DOHH2 (cell line): ENCODE data around the gene CDH4.

Experiments
- H3F3A ChIP-seq: fragments of 200-600 bp; sonication (generic), shearing (Covaris generic); 2 replicates; pipeline ENCODE4 v1.6.0; 2016; ENCODE audit warnings: antibody characterized with exemption, mild to moderate bottlenecking; ENCODE audit not compliant: control insufficient read depth, insufficient read depth
- H3K27ac ChIP-seq: fragments of 200-600 bp; sonication (generic); 2 replicates; pipeline ENCODE4 v1.5.1; 2014; ENCODE audit warnings: low read depth, mild to moderate bottlenecking, low read length, moderate library complexity
- H3K27me3 ChIP-seq: fragments of 200-600 bp; sonication (generic); 2 replicates; pipeline ENCODE4 v1.6.1; 2014; ENCODE audit warnings: mild to moderate bottlenecking, low read length, mixed read lengths; ENCODE audit not compliant: control insufficient read depth
- H3K36me3 ChIP-seq: fragments of 200-600 bp; sonication (generic); 2 replicates; pipeline ENCODE4 v1.6.1; 2014; ENCODE audit warnings: mild to moderate bottlenecking, low read length, moderate library complexity, mixed read lengths; ENCODE audit not compliant: control insufficient read depth
- H3K4me1 ChIP-seq: fragments of 200-600 bp; sonication (generic); 2 replicates; pipeline ENCODE4 v1.6.1; 2014; ENCODE audit warnings: mild to moderate bottlenecking, low read length, mixed read lengths; ENCODE audit not compliant: control insufficient read depth
- H3K4me2 ChIP-seq: fragments of 200-600 bp; sonication (generic); 2 replicates; pipeline ENCODE4 v1.6.0; 2014; ENCODE audit warnings: mild to moderate bottlenecking, low read length, moderate library complexity
- H3K4me3 ChIP-seq: fragments of 200-600 bp; sonication (generic); 2 replicates; pipeline ENCODE4 v1.5.1; 2014; ENCODE audit warnings: mild to moderate bottlenecking, low read length, mixed read lengths
- H3K79me2 ChIP-seq: fragments of 200-600 bp; sonication (generic); 2 replicates; pipeline ENCODE4 v1.6.1; 2014; ENCODE audit warnings: mild to moderate bottlenecking, low read length, mixed read lengths; ENCODE audit not compliant: control insufficient read depth
- H3K9me2 ChIP-seq: fragments of 200-600 bp; sonication (generic); replicated peaks from 2 replicates; pipeline ENCODE4 v1.6.1; 2014; ENCODE audit warnings: mild to moderate bottlenecking, low read length, mixed read lengths; ENCODE audit not compliant: control insufficient read depth
- H3K9me3 ChIP-seq: fragments of 200-600 bp; sonication (generic); 2 replicates; pipeline ENCODE4 v1.6.1; 2014; ENCODE audit warnings: antibody characterized with exemption, low read length, mixed read lengths; ENCODE audit not compliant: control insufficient read depth, insufficient read depth
- H4K20me1 ChIP-seq: fragments of 200-600 bp; sonication (generic); 2 replicates; pipeline ENCODE4 v1.6.0; 2014; ENCODE audit warnings: low read depth, mild to moderate bottlenecking, antibody characterized with exemption, low read length, moderate library complexity; ENCODE audit not compliant: control insufficient read depth, insufficient read depth
- CTCF ChIP-seq: fragments of 200-600 bp; sonication (generic); IDR thresholded peaks from one replicate; pipeline ENCODE4 v1.5.1; 2014; ENCODE audit warnings: antibody characterized with exemption, mild to moderate bottlenecking, low read depth, low read length; ENCODE audit not compliant: poor library complexity, severe bottlenecking
- EZH2phosphoT487 ChIP-seq: fragments of 200-600 bp; sonication (generic); IDR thresholded peaks from 2 replicates; pipeline ENCODE4 v1.6.1; 2017; ENCODE audit warnings: borderline replicate concordance, mild to moderate bottlenecking, antibody characterized with exemption, low read length, moderate library complexity, mixed read lengths

The CDH4 gene

GRCh38 chr20:61846741-61847419, 594.8 kb downstream of the CDH4 start:
- H3K27ac ChIP-seq: no peak overlapping the region
- H3K4me1 ChIP-seq: no peaks in the 10 kb centered on the region
- TF ChIP-seq EZH2phosphoT487 (no peak), CTCF (no peak)
- no peaks in the 10 kb centered on the region for H4K20me1 ChIP-seq
- H3K9me3 ChIP-seq: no peaks in the 10 kb centered on the region
- no peaks in the 10 kb centered on the region for H3F3A ChIP-seq
- no peaks in the 10 kb centered on the region for H3K36me3 ChIP-seq
- H3K9me2 ChIP-seq: no peaks in the 10 kb centered on the region
- H3K4me3 ChIP-seq: no peak overlapping the region
- no peak overlapping the region for H3K4me2 ChIP-seq
- no peaks in the 10 kb centered on the region for H3K27me3 ChIP-seq
- no peaks in the 10 kb centered on the region for H3K79me2 ChIP-seq

- TF ChIP-seq CTCF: no peak
- no peak for TF ChIP-seq EZH2phosphoT487
- Histone ChIP-seq H3K36me3 (no peaks in the 10 kb centered on the region), H3K4me3 (no peak overlapping the region), H3K27me3 (no peaks in the 10 kb centered on the region), H3K4me2 (no peak overlapping the region), H3F3A (no peaks in the 10 kb centered on the region), H3K4me1 (no peaks in the 10 kb centered on the region), H3K27ac (no peak overlapping the region), H3K79me2 (no peaks in the 10 kb centered on the region), H3K9me3 (no peaks in the 10 kb centered on the region), H3K9me2 (no peaks in the 10 kb centered on the region), H4K20me1 (no peaks in the 10 kb centered on the region)
Measured at GRCh38 chr20:61847420-61847748, 595.3 kb downstream of the CDH4 start.

GRCh38 chr20:61847986-61848385, 595.9 kb downstream of the CDH4 start:
- no peaks in the 10 kb centered on the region for H3K27me3 ChIP-seq
- no peaks in the 10 kb centered on the region for H3K9me2 ChIP-seq
- H3K4me2 ChIP-seq: no peak overlapping the region
- no peaks in the 10 kb centered on the region for H3F3A ChIP-seq
- H3K4me3 ChIP-seq: no peak overlapping the region
- H3K9me3 ChIP-seq: no peaks in the 10 kb centered on the region
- no peaks in the 10 kb centered on the region for H3K4me1 ChIP-seq
- H3K27ac ChIP-seq: no peak overlapping the region
- H4K20me1 ChIP-seq: no peaks in the 10 kb centered on the region
- TF ChIP-seq EZH2phosphoT487 (no peak), CTCF (no peak)
- H3K79me2 ChIP-seq: no peaks in the 10 kb centered on the region
- H3K36me3 ChIP-seq: no peaks in the 10 kb centered on the region

GRCh38 chr20:61848851-61849250, 596.8 kb downstream of the CDH4 start:
- Histone ChIP-seq H3F3A (no peaks in the 10 kb centered on the region), H3K4me2 (no peak overlapping the region), H3K27me3 (no peaks in the 10 kb centered on the region), H3K27ac (no peak overlapping the region), H4K20me1 (no peaks in the 10 kb centered on the region), H3K9me3 (no peaks in the 10 kb centered on the region), H3K4me1 (no peaks in the 10 kb centered on the region), H3K9me2 (no peaks in the 10 kb centered on the region), H3K36me3 (no peaks in the 10 kb centered on the region), H3K4me3 (no peak overlapping the region), H3K79me2 (no peaks in the 10 kb centered on the region)
- TF ChIP-seq CTCF (no peak), EZH2phosphoT487 (no peak)
